HepG2 (cell line): Measurements from ENCODE around the gene RNU7-1. TPM values are rescaled to one million over a fixed set of nuclear protein-coding genes. Genes with fewer than 3 reads are reported as not detected.

Experiments used
- ATAC-seq: fragments of 200-7000 bp; cut with Tn5 transposase; 3 replicates; pipeline ENCODE4 v1.9.1; 2020; ENCODE audit warnings: mild to moderate bottlenecking, moderate library complexity
- BruUV-seq: library from RNA; stranded (reverse); fragments of 400-500 nt; replicated peaks from 2 replicates; lab custom pipeline; 2021; lab: Mats Ljungman, UMichigan
- CTCF ChIA-PET: fragments of 300-600 bp; formaldehyde crosslinking; extraction: SDS; loops from one replicate; lab custom pipeline; 2021; ENCODE audit warnings: low total read pairs, inconsistent platforms, low intra/inter-chr PET ratio; lab: Yijun Ruan, JAX
- POLR2A ChIA-PET: fragments of 350-600 bp; sonication (Branson Sonifier 250); formaldehyde crosslinking; loops from one replicate; lab custom pipeline; 2020; ENCODE audit warnings: antibody characterized with exemption, inconsistent platforms; lab: Yijun Ruan, JAX
- DNase-seq: peaks from one replicate; pipeline ENCODE4 v3.0.0-alpha.2; 2015; ENCODE audit warnings: low spot score
- FAIRE-seq: peaks from 3 replicates; lab custom pipeline; 2011; peaks lifted over from hg19 to GRCh38; lab: Jason Lieb, UNC
- H2AFZ ChIP-seq: one replicate; pipeline ENCODE4 v1.6.1; 2011; ENCODE audit warnings: low read length, inconsistent platforms
- H3K27ac ChIP-seq: fragments of 300-600 bp; 3 replicates; pipeline ENCODE4 v1.8.0; 2011; ENCODE audit warnings: mixed run types, mild to moderate bottlenecking, mixed read lengths, low read length, inconsistent platforms; ENCODE audit not compliant: insufficient read depth; ENCODE audit errors: extremely low read length
- H3K27me3 ChIP-seq, 2 experiments: fragments of 200-600 bp in 1 of 2; 2 replicates in 1 of 2; 3 replicates in 1 of 2; pipeline versions ENCODE4 v1.6.0 to v1.8.0; 2011; ENCODE audit warnings: low read length in 2 of 2, mild to moderate bottlenecking in 2 of 2, moderate library complexity in 2 of 2, inconsistent platforms in 1 of 2; ENCODE audit not compliant: insufficient read depth in 2 of 2, control insufficient read depth in 1 of 2
- H3K36me3 ChIP-seq, 2 experiments: fragments of 200-600 bp in 1 of 2; replicated peaks in 1 of 2; 2 replicates in 1 of 2; 3 replicates in 1 of 2; pipeline versions ENCODE4 v1.5.1 to v1.8.0; 2011; ENCODE audit warnings: low read length in 2 of 2, inconsistent platforms in 1 of 2; ENCODE audit not compliant: insufficient read depth in 2 of 2, control insufficient read depth in 1 of 2
- H3K4me1 ChIP-seq: 2 replicates; pipeline ENCODE4 v1.5.1; 2012; ENCODE audit warnings: low read length, inconsistent platforms; ENCODE audit not compliant: insufficient read depth
- H3K4me2 ChIP-seq: 2 replicates; pipeline ENCODE4 v1.6.0; 2011; ENCODE audit warnings: low read depth, low read length, inconsistent platforms
- H3K4me3 ChIP-seq, 3 experiments: fragments of 200-600 bp in 1 of 3; sonication (generic), shearing (Covaris generic) in 1 of 3; replicated peaks in 1 of 3; 2 replicates each; pipeline ENCODE4 v1.5.1; 2011 to 2016; ENCODE audit warnings: low read length in 3 of 3, inconsistent platforms in 2 of 3, low read depth in 2 of 3, mild to moderate bottlenecking in 2 of 3, control low read depth in 1 of 3, mixed read lengths in 1 of 3; ENCODE audit not compliant: insufficient read depth in 1 of 3
- H3K79me2 ChIP-seq: one replicate; pipeline ENCODE4 v1.6.1; 2011; ENCODE audit warnings: low read length, inconsistent platforms; ENCODE audit not compliant: insufficient read depth
- H3K9ac ChIP-seq: 2 replicates; pipeline ENCODE4 v1.6.0; 2011; ENCODE audit warnings: mild to moderate bottlenecking, low read depth, low read length, inconsistent platforms; ENCODE audit not compliant: insufficient read depth
- H3K9me3 ChIP-seq: 2 replicates; pipeline ENCODE4 v1.5.1; 2012; ENCODE audit warnings: mild to moderate bottlenecking, low read length
- H4K20me1 ChIP-seq: 2 replicates; pipeline ENCODE4 v1.6.0; 2011; ENCODE audit warnings: inconsistent platforms, mild to moderate bottlenecking, low read length, moderate library complexity; ENCODE audit not compliant: insufficient read depth
- AGO2 ChIP-seq: fragments of 200-400 bp; formaldehyde crosslinking; optimal IDR thresholded peaks from 2 replicates; pipeline ENCODE3; 2017; ENCODE audit warnings: mild to moderate bottlenecking, low read depth, low read length, moderate library complexity
- CBFB ChIP-seq: sonication (generic); formaldehyde crosslinking; IDR thresholded peaks from 2 replicates; pipeline ENCODE4 v1.4.0; 2020; ENCODE audit warnings: missing genetic modification reagents
- CEBPB ChIP-seq: IDR thresholded peaks from 2 replicates; pipeline ENCODE4 v1.6.1; 2011; ENCODE audit warnings: low read depth, low read length, improper control_type of control experiment, borderline replicate concordance
- CEBPG ChIP-seq: IDR thresholded peaks from 2 replicates; pipeline ENCODE4 v1.6.1; 2016
- HOXA3 ChIP-seq: sonication (generic); formaldehyde crosslinking; IDR thresholded peaks from 2 replicates; pipeline ENCODE4 v1.5.0; 2020; ENCODE audit warnings: missing genetic modification reagents
- HOXD1 ChIP-seq: sonication (generic); formaldehyde crosslinking; IDR thresholded peaks from 2 replicates; pipeline ENCODE4 v1.5.0; 2020; ENCODE audit warnings: missing genetic modification reagents
- MYPOP ChIP-seq: sonication (generic); formaldehyde crosslinking; IDR thresholded peaks from 2 replicates; pipeline ENCODE4 v1.8.1; 2023; ENCODE audit warnings: mild to moderate bottlenecking, moderate library complexity, missing genetic modification reagents
- NRL ChIP-seq: sonication (generic); formaldehyde crosslinking; IDR thresholded peaks from 2 replicates; pipeline ENCODE4 v1.5.0; 2020; ENCODE audit warnings: missing genetic modification reagents, mild to moderate bottlenecking, moderate library complexity, borderline replicate concordance
- PCBP1 ChIP-seq: fragments of 200-400 bp; formaldehyde crosslinking; IDR thresholded peaks from 2 replicates; pipeline ENCODE4 v1.6.1; 2017; ENCODE audit warnings: mild to moderate bottlenecking, low read depth, low read length, borderline replicate concordance
- SUZ12 ChIP-seq: fragments of 150-350 bp; IDR thresholded peaks from 2 replicates; pipeline ENCODE4 v1.6.1; 2014; ENCODE audit warnings: low read depth, low read length
- ZC3H4 ChIP-seq: sonication (generic); formaldehyde crosslinking; IDR thresholded peaks from 2 replicates; pipeline ENCODE4 v1.4.0; 2020; ENCODE audit warnings: missing genetic modification reagents, borderline replicate concordance
- ZFX ChIP-seq: sonication (generic); formaldehyde crosslinking; IDR thresholded peaks from 2 replicates; pipeline ENCODE4 v1.4.0; 2020; ENCODE audit warnings: mild to moderate bottlenecking, low read depth, missing genetic modification reagents, moderate library complexity
- ZFY ChIP-seq: sonication (generic); formaldehyde crosslinking; IDR thresholded peaks from 2 replicates; pipeline ENCODE4 v1.4.0; 2020; ENCODE audit warnings: missing genetic modification reagents
- ZNF503 ChIP-seq: sonication (generic); formaldehyde crosslinking; IDR thresholded peaks from 2 replicates; pipeline ENCODE4 v1.4.0; 2020; ENCODE audit warnings: missing genetic modification reagents
- ZNF781 ChIP-seq: sonication (generic); formaldehyde crosslinking; IDR thresholded peaks from 2 replicates; pipeline ENCODE4 v1.5.1; 2020; ENCODE audit warnings: borderline replicate concordance, mild to moderate bottlenecking, missing genetic modification reagents; ENCODE audit errors: not compliant biosample characterization
- WGBS: methylation state at CpG from one replicate; pipeline ENCODE4 v1.1.6; 2017; ENCODE audit warnings: low lambda C conversion rate; 5-methylcytosine and 5-hydroxymethylcytosine counted together
- in situ Hi-C: cut with HindIII; loops from 2 replicates; pipeline ENCODE4 v1.10.0; 2017; ENCODE audit warnings: low pct_unique_long_range_greater_than_20kb; ENCODE audit not compliant: extremely low pct_ligation_motif_present
- intact Hi-C: fragments of 100-400 bp; cut with micrococcal nuclease; formaldehyde crosslinking; loops from one replicate; pipeline ENCODE4 v1.10.0; 2022; ENCODE audit not compliant: unreplicated experiment
- polyA plus RNA-seq, 8 experiments: library from polyadenylated mRNA; depleted of rRNA in 3 of 8; stranded (reverse) in 7 of 8; unstranded in 1 of 8; fragments of >200 nt; fragmentation: Illumina TruSeq in 4 of 8; extraction: Trizol in 4 of 8; gene quantifications; 2 replicates each; pipeline versions ENCODE4 v1.2.1 to v1.2.3, GENCODE V29; 2011 to 2016; ENCODE audit warnings: low read depth in 4 of 8, missing spikeins in 1 of 8, mixed read lengths in 1 of 8; ENCODE audit not compliant: insufficient read depth in 1 of 8
- total RNA-seq, 5 experiments: library from RNA; depleted of rRNA; stranded (reverse); fragments of >200 nt; fragmentation: Illumina TruSeq; extraction: Trizol; gene quantifications; 2 replicates each; pipeline ENCODE4 v1.2.3, GENCODE V29; 2016; ENCODE audit warnings: low read depth in 1 of 5
- TF ChIP-seq, protein P1 (sequence below): sonication (generic); formaldehyde crosslinking; IDR thresholded peaks from 2 replicates; pipeline ENCODE4 v1.5.1; 2020; ENCODE audit warnings: mild to moderate bottlenecking, missing genetic modification reagents, moderate library complexity

The RNU7-1 gene
- total and polyA plus RNA-seq, 2 of the 13 experiments (the other 11 are each of a cell fraction or from before 2014, with no cell fraction given): not detected

GRCh38 chr12:6962285-6963015 lies 18.8 kb downstream of the RNU7-1 start:
- in situ Hi-C loops (no loop called here), intact Hi-C loops (loop anchor here (1.0 kb wide), 1 partner anchor 16 kb away; no protein-coding TSS in a partner anchor)
- ATAC-seq: peak; percentile 29
- 52% methylated on average over 10 of the region's 25 CpGs for WGBS
- no peaks in the 10 kb centered on the region for H3K27me3 ChIP-seq
- peaks cover 2% of the 10 kb centered on the region for H3K79me2 ChIP-seq
- no peak for DNase-seq
- H3K4me3 ChIP-seq: peak overlapping the region; percentile 41 to 74 (median 54); a peak in 5 of 6 replicates
- ChIA-PET CTCF (interaction anchor here (1.3 to 1.7 kb wide), 3 partner anchors 16 to 94 kb away, joined by 3 to 11 read pairs (median 5); partner anchors contain the start of genes C12orf57 and RNU7-1), POLR2A (interaction anchor here (0.7 to 8.0 kb wide), 12 partner anchors 17 to 146 kb away, joined by 3 to 180 read pairs (median 4); partner anchors contain the start of genes C12orf57, LPCAT3, RNU7-1 and SPSB2)
- peak overlapping the region; percentile 94 for H2AFZ ChIP-seq
- no peaks in the 10 kb centered on the region for H3K9me3 ChIP-seq
- H3K36me3 ChIP-seq: peaks cover 14 to 23% of the 10 kb centered on the region in 2 experiments
- BruUV-seq: TSS peak; percentile 78
- H3K4me2 ChIP-seq: peak overlapping the region; percentile 94
- H3K9ac ChIP-seq: peak overlapping the region; percentile 77
- FAIRE-seq: no peak
- H3K27ac ChIP-seq: peak overlapping the region; percentile 76
- H4K20me1 ChIP-seq: no peaks in the 10 kb centered on the region
- peaks cover 39% of the 10 kb centered on the region for H3K4me1 ChIP-seq
- 0 out of 2 replicates have a peak, but pooled peaks have one; percentile 7 for TF ChIP-seq CBFB (CRISPR knock-in tag)
- 0 out of 2 replicates have a peak, but pooled peaks have one; percentile 17 for TF ChIP-seq HOXA3 (CRISPR knock-in tag)
- TF ChIP-seq PCBP1: 0 out of 2 replicates have a peak, but pooled peaks have one; percentile 43
- peak; percentile 46 for TF ChIP-seq AGO2
- TF ChIP-seq CEBPB: peak; percentile 78; the same call in 1 of the 2 replicates
- TF ChIP-seq NRL (CRISPR knock-in tag): peak; percentile 11; the same call in 1 of the 2 replicates
- no peak for TF ChIP-seq HOXD1
- TF ChIP-seq SUZ12: no peak
- no peak for TF ChIP-seq ZNF503
- peak; percentile 78 for TF ChIP-seq ZNF781 (CRISPR knock-in tag)
- peak; percentile 27; the same call in 1 of the 2 replicates for TF ChIP-seq ZFY (CRISPR knock-in tag)
- peak; percentile 9; the same call in 1 of the 2 replicates for TF ChIP-seq ZFX
- TF ChIP-seq, protein P1, sequence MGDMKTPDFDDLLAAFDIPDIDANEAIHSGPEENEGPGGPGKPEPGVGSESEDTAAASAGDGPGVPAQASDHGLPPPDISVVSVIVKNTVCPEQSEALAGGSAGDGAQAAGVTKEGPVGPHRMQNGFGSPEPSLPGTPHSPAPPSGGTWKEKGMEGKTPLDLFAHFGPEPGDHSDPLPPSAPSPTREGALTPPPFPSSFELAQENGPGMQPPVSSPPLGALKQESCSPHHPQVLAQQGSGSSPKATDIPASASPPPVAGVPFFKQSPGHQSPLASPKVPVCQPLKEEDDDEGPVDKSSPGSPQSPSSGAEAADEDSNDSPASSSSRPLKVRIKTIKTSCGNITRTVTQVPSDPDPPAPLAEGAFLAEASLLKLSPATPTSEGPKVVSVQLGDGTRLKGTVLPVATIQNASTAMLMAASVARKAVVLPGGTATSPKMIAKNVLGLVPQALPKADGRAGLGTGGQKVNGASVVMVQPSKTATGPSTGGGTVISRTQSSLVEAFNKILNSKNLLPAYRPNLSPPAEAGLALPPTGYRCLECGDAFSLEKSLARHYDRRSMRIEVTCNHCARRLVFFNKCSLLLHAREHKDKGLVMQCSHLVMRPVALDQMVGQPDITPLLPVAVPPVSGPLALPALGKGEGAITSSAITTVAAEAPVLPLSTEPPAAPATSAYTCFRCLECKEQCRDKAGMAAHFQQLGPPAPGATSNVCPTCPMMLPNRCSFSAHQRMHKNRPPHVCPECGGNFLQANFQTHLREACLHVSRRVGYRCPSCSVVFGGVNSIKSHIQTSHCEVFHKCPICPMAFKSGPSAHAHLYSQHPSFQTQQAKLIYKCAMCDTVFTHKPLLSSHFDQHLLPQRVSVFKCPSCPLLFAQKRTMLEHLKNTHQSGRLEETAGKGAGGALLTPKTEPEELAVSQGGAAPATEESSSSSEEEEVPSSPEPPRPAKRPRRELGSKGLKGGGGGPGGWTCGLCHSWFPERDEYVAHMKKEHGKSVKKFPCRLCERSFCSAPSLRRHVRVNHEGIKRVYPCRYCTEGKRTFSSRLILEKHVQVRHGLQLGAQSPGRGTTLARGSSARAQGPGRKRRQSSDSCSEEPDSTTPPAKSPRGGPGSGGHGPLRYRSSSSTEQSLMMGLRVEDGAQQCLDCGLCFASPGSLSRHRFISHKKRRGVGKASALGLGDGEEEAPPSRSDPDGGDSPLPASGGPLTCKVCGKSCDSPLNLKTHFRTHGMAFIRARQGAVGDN (CRISPR knock-in tag): peak; percentile 29; the same call in 1 of the 2 replicates
- TF ChIP-seq CEBPG: peak; percentile 73
- TF ChIP-seq ZC3H4: peak; percentile 89; the same call in 1 of the 2 replicates
- 0 out of 2 replicates have a peak, but pooled peaks have one; percentile 42 for TF ChIP-seq MYPOP
